ENCODE data around the gene TOB1. TPM values are rescaled to one million over a fixed set of nuclear protein-coding genes. Genes with fewer than 3 reads are reported as not detected.
A peak's percentile ranks its signal among the peaks of the same experiment; 100 is the strongest.

TOB1 gene, protein sequence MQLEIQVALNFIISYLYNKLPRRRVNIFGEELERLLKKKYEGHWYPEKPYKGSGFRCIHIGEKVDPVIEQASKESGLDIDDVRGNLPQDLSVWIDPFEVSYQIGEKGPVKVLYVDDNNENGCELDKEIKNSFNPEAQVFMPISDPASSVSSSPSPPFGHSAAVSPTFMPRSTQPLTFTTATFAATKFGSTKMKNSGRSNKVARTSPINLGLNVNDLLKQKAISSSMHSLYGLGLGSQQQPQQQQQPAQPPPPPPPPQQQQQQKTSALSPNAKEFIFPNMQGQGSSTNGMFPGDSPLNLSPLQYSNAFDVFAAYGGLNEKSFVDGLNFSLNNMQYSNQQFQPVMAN
- 10 to 100 TPM; 11.9 to 69.3 (median 26.0) TPM for total RNA-seq

DNA sequence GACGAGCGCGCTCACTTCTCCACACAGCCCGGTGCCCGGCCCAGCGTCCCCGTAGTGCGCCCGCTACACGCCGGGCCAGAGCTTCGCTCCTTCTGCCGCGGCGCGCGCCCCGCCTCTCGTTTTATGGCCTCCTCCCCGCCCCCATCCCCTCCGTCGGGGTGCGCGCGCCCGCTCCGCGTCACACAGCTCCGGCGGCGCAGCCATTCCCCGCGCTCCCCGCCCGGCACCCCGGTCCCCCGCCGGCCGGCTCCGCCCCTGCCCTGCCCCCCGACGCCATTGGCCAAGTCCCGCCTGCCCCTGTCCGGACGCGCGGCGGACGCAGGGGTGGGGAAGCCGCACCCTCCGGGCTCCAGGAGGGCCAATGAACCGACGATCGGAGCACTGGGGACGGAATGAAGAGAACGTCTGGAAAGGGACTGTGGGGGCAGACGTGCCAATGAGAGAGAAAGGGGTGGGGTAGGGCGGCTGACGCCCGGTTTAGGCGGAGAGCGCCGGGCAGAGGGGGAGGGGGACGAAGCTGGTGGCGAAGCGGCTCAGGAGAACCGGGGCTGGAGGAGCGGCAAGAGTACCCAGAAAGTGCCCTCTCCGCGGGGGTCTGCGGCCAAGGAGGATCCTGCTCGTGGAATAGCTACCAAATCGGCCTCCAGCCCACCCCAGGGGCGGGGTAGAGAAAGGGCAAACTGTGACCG is at the start of gene TOB1:
TOB1 (minus strand) TSS at position 94 of the 689 bp plus-strand sequence. CDS start 2,337 bp downstream, outside the sequence.
- Histone ChIP-seq H3K27ac (peak within 1 kb of the TSS; percentile 94), H3K4me1 (replicated peaks in 1 of 2) (peaks cover 20 to 29% of the 10 kb centered on the region in 2 donors), H3K4me3 (peak within 1 kb of the TSS; percentile 59 to 93 (median 80))
- WGBS, 10 experiments: 4% methylated on average over 12 of the region's 75 CpGs; no CpG with 5 or more reads in 9 of the 10 experiments
- ATAC-seq (replicated peaks in 6 of 8): peak; percentile 58 to 81 (median 77)
- in situ Hi-C loops (cut with MboI; ENCODE audit: low pct_unique_long_range_greater_than_20kb in 2 of 9, low sequenced_read_pairs in 9 of 9, unreplicated experiment in 9 of 9): loop anchor here in 6 of 9 experiments (10.0 to 25.0 kb wide), 2 partner anchors 88 to 96 kb away; no protein-coding TSS in a partner anchor

DNA sequence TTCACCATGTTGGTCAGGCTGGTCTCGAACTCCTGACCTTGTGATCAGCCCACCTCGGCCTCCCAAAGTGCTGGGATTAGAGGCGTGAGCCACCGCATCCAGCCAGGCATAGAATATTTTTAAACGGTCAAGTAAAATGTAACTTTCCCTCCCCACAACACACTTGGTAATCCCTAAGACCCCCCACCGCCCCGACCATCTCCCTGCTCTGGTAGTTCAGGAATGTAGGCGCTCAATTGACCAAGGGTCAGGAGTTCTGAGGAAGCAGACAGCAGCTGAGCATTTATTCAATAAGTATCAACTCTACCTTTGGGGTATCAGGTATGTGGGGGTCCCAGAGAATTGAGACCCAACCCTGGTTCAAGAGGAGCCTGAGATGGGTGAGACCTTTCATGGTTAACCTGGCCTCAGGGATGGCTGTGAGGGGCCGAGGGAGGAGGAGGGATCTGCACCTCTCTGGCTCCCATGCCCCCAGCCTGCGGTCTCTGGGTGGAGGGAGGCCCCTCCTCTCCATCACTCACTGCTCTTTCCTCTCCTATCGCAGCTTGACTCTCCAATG is 48.4 kb upstream of the TOB1 start:
- ATAC-seq (replicated peaks in 6 of 8): no peak
- Histone ChIP-seq H3K4me1 (replicated peaks in 1 of 2) (peaks cover 25 to 39% of the 10 kb centered on the region in 2 donors), H3K27ac (no peak overlapping the region), H3K4me3 (no peak overlapping the region)
- in situ Hi-C loops (cut with MboI; ENCODE audit: low pct_unique_long_range_greater_than_20kb in 2 of 9, low sequenced_read_pairs in 9 of 9, unreplicated experiment in 9 of 9): no loop called here
- WGBS, 10 experiments: 50 to 83% (median 80%) methylated on average over 1 to 2 of the region's 11 CpGs; no CpG with 5 or more reads in 5 of the 10 experiments

DNA sequence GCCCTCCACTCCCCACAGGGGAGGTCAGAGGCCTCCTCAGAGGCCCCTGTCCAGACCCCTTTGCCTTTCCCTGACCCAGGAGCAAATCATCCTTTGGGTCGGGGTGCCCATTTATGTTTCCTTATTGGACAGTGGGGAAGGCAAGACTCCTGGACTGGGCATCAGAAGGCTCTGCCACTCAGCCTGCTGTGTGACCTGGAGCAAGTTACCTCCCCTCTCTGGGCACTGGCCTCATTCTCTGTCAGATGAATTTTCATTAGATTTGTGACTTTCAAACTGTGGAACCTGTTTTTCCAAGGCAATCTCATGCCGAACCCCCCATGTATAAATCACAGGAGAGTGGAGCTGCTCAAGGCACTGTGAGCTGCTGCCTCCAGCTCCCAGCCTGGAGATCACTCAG is 47.0 kb upstream of the TOB1 start:
- WGBS, 10 experiments: 0 to 94% (median 70%) methylated on average over 1 to 2 of the region's 2 CpGs; no CpG with 5 or more reads in 3 of the 10 experiments
- peaks cover 10 to 30% of the 10 kb centered on the region in 2 donors for H3K4me1 ChIP-seq (replicated peaks in 1 of 2)
- in situ Hi-C loops (cut with MboI; ENCODE audit: low pct_unique_long_range_greater_than_20kb in 2 of 9, low sequenced_read_pairs in 9 of 9, unreplicated experiment in 9 of 9): no loop called here
- no peak overlapping the region for H3K4me3 ChIP-seq
- no peak overlapping the region for H3K27ac ChIP-seq
- no peak for ATAC-seq (replicated peaks in 6 of 8)

DNA sequence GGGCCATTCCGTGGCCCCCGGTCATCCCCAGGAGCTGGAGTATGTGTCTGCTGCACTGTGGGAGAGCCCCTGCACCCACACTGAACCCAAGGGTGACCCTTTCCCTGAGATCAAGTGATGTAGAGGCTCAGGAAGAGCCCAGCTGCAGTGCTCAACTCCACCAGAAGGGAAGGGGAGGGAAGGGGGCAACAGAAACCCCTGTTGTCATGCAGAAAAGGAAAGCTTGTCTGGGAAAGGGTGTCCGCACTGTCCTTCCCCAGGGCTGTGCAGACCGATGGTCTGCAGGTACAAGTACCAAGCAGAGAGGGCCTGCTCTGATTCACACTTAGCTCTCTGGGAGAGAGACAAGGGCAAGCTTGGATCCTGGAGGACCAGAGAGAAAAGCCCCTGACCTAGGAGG is 45.7 kb upstream of the TOB1 start:
- in situ Hi-C loops (cut with MboI; ENCODE audit: low pct_unique_long_range_greater_than_20kb in 2 of 9, low sequenced_read_pairs in 9 of 9, unreplicated experiment in 9 of 9): no loop called here
- H3K27ac ChIP-seq: no peak overlapping the region
- no peak overlapping the region for H3K4me3 ChIP-seq
- ATAC-seq (replicated peaks in 6 of 8): no peak
- WGBS, 10 experiments: 55 to 100% (median 69%) methylated on average over 1 to 4 of the region's 4 CpGs; no CpG with 5 or more reads in 5 of the 10 experiments
- peaks cover 0 to 22% of the 10 kb centered on the region in 2 donors for H3K4me1 ChIP-seq (replicated peaks in 1 of 2)

DNA sequence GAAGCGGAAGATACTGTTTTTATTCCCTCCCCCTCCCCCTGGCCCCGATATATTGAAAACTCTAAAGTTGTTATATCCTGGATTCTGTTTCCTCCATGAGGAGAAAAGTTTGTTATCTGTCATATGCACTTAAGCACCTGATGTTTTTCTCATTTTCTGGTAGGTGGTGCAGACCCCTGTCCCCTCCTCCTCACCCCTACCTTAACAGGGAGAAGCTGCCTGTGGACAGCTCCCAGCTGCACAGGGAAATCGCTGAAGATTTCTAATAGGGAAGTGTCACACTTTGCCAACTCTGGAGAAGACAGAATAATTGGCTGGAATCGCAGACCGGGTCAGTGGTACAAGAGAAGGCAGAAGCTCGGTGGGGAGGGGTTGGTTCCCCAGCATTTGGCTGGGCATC is 45.3 kb upstream of the TOB1 start:
- no peak for ATAC-seq (replicated peaks in 6 of 8)
- Histone ChIP-seq H3K4me3 (no peak overlapping the region), H3K27ac (no peak overlapping the region), H3K4me1 (replicated peaks in 1 of 2) (peaks cover 0 to 17% of the 10 kb centered on the region in 2 donors)
- in situ Hi-C loops (cut with MboI; ENCODE audit: low pct_unique_long_range_greater_than_20kb in 2 of 9, low sequenced_read_pairs in 9 of 9, unreplicated experiment in 9 of 9): no loop called here
- 42 to 100% (median 93%) methylated on average over 1 to 4 of the region's 6 CpGs; no CpG with 5 or more reads in 1 of the 10 experiments for WGBS, 10 experiments

DNA sequence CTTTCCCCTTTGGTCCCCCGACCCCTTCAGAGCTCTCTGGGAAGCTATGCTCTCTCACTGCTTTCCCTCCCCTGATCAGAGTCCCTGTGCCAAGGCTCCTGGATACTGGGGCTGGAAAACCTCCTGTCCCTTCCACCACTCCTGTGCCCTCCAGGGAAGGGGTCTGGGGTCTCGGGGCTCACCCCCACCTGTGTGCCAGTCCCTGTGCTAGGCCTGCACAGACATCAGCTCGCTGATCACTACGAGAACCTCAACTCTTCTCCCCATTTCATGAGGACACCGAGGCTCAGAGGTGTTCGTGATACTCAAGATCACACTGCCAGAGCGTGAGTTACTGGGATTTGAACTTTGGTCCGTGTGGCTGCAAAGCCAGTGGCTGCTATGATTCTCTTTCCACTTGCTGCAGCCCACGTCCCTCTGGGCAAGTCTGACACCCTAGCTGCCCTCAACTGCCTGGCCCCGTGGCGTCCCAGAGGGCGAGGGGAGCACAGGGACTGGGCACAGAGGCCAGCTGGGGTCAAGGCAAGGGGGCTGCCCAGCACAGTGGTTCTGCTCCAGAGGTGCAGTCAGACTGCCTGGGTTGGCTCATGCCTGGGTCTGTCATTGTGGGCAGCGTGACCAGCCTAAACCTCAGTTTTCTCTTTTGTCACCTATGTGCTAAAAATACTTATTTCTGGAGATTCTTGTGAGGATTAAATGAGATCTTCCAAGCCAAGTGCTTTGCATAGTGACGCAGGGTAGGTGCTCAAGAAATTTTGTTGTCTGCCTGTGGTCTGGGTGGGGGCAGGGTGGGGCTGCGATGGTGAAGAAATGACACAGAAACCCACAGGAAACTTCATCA is 43.8 kb upstream of the TOB1 start:
- 57 to 85% (median 76%) methylated on average over 1 to 5 of the region's 15 CpGs; no CpG with 5 or more reads in 5 of the 10 experiments for WGBS, 10 experiments
- ATAC-seq (replicated peaks in 6 of 8): no peak
- H3K4me1 ChIP-seq (replicated peaks in 1 of 2): peaks cover 4 to 26% of the 10 kb centered on the region in 2 donors
- in situ Hi-C loops (cut with MboI; ENCODE audit: low pct_unique_long_range_greater_than_20kb in 2 of 9, low sequenced_read_pairs in 9 of 9, unreplicated experiment in 9 of 9): no loop called here
- H3K4me3 ChIP-seq: no peak overlapping the region
- H3K27ac ChIP-seq: no peak overlapping the region

DNA sequence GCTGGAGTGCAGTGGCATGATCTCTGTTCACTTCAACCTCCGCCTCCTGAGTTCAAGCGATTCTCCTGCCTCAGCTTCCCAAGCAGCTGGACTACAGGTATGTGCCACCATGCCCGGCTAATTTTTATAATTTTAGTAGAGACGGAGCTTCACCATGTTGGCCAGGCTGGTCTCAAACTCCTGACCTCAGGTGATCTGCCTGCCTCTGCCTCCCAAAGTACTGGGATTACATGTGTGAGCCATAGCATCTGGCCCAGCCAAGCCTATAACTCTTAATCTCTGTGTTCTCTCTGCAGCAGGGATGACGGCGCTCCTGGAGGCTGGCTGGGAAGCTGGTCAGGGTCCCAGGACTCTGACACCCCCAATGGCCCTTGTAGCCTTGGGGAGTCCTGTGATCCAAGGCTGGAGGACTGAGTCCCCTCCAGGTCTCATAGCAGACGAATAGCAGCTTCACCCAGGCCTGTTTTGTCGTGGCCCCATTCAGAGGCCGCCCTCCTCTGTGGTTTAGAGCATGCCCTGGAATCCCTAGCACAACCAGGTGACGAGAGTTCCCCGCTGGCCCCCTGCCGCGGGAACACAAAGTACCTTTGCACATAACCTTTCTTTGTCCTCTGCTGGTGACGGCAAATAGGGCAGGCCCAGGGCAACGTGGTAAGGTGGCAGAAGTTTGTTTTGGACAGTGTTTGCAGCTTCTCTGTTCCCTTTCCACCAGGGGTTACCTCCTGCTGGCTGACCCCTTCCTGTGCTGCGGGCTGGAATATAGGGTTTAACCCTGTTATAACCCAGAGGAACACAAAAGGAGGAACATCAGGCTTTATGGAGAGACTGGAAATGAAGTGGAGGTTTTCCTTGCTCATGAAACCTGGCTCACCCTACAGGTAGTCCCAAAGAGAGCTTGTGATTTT is 43.0 kb upstream of the TOB1 start:
- no peak overlapping the region for H3K4me3 ChIP-seq
- H3K4me1 ChIP-seq (replicated peaks in 1 of 2): peaks cover 13 to 30% of the 10 kb centered on the region in 2 donors
- no peak for ATAC-seq (replicated peaks in 6 of 8)
- in situ Hi-C loops (cut with MboI; ENCODE audit: low pct_unique_long_range_greater_than_20kb in 2 of 9, low sequenced_read_pairs in 9 of 9, unreplicated experiment in 9 of 9): no loop called here
- no peak overlapping the region for H3K27ac ChIP-seq
- WGBS, 10 experiments: 42 to 100% (median 60%) methylated on average over 1 to 10 of the region's 16 CpGs; no CpG with 5 or more reads in 1 of the 10 experiments

DNA sequence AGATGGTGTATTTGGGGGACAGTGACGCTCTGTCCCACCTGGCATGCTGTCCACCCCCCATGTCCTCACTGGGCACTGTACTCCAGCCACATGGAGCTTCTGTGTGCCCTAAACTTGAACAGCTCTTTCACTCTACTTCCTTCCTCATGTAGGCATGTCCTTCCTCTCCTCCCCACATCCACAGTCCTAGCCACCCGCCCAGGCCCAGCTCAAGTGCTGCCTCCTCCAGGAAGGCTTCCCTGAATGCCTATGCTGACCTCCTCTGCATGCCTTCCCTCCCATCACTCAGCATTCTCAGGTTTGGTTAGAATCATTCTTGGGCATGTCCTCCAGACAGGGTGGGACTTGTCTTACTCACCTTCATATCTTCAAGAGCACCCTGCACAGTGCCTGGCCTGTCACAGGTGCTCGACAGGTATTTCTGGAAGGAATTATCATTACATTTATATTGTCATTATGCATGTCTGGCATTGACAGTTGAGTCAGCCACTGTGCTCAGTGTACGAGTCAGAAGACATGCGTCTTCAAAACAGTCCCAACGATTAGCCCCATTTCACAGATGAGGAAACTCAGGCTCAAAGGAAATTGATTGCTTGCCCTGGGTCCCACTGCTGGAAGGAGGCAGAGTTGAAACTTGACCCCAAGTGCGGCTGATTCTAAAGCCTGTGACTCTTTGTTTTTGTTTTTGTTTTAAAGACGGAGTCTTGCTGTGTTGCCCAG is 42.1 kb upstream of the TOB1 start:
- in situ Hi-C loops (cut with MboI; ENCODE audit: low pct_unique_long_range_greater_than_20kb in 2 of 9, low sequenced_read_pairs in 9 of 9, unreplicated experiment in 9 of 9): no loop called here
- no peak overlapping the region for H3K27ac ChIP-seq
- H3K4me3 ChIP-seq: no peak overlapping the region
- peaks cover 19 to 38% of the 10 kb centered on the region in 2 donors for H3K4me1 ChIP-seq (replicated peaks in 1 of 2)
- 63 to 100% (median 89%) methylated on average over 2 to 6 of the region's 8 CpGs; no CpG with 5 or more reads in 2 of the 10 experiments for WGBS, 10 experiments
- no peak for ATAC-seq (replicated peaks in 6 of 8)

DNA sequence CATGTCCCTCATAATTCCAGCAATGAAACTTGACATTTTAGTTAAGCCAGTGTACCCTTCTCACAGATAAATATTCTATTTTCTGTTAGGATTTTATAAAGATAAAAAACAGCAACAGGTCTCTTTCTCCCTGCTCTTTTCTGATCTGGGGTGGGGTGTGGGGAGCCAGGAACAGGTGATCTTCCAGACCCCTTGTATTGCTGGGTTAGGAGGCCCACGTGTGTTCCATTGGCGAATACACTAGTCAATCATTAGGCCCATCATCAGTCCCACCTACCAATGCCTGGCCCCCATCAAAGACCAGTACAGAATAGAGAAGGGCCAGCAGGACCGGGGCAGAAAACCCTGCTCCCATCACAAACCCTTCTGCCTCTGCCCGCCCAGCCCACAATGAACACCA is 40.3 kb upstream of the TOB1 start:
- no peak for ATAC-seq (replicated peaks in 6 of 8)
- H3K27ac ChIP-seq: no peak overlapping the region
- WGBS, 10 experiments: 20 to 100% (median 78%) methylated on average over 1 to 4 of the region's 4 CpGs; no CpG with 5 or more reads in 4 of the 10 experiments

DNA sequence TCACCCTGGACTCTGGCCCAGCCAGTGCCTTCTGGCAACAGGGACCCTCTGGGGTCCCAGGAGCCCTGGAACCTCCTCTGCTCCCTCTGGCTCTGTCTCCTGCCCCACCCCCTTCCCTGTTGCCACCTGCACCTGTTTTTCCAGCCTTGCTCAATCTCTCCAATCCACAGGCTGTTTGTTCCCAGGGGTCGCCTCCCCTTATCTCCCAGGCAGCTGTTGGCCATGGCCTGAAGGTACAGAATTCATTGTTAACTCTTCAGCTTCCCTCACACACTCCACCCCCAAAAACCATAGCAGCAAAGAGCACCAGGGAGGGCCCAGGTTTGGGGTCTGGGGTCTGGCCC is 39.3 kb upstream of the TOB1 start:
- no peak overlapping the region for H3K27ac ChIP-seq
- H3K4me1 ChIP-seq (replicated peaks in 1 of 2): peaks cover 19 to 53% of the 10 kb centered on the region in 2 donors
- H3K4me3 ChIP-seq: no peak overlapping the region
- ATAC-seq (replicated peaks in 6 of 8): no peak
- WGBS, 10 experiments: 40 to 100% methylated on average over 1 of the region's 1 CpG; no CpG with 5 or more reads in 8 of the 10 experiments
- in situ Hi-C loops (cut with MboI; ENCODE audit: low pct_unique_long_range_greater_than_20kb in 2 of 9, low sequenced_read_pairs in 9 of 9, unreplicated experiment in 9 of 9): no loop called here

More for the DNA sequence above, 40.3 kb upstream of the TOB1 start:
- H3K4me1 ChIP-seq (replicated peaks in 1 of 2): peaks cover 19 to 49% of the 10 kb centered on the region in 2 donors
- H3K4me3 ChIP-seq: no peak overlapping the region
- in situ Hi-C loops (cut with MboI; ENCODE audit: low pct_unique_long_range_greater_than_20kb in 2 of 9, low sequenced_read_pairs in 9 of 9, unreplicated experiment in 9 of 9): no loop called here

Measured in motor neuron (in vitro differentiated cells).